Karpas-422 (cell line): ENCODE data around the gene POU3F3. TPM values are rescaled to one million over a fixed set of nuclear protein-coding genes. Genes with fewer than 3 reads are reported as not detected.

ENCODE experiments used
- DNase-seq: peaks from one replicate; pipeline ENCODE4 v3.0.0-alpha.2; 2015
- H2AFZ ChIP-seq: fragments of 200-600 bp; sonication (generic); 2 replicates; pipeline ENCODE4 v1.6.1; 2014; ENCODE audit warnings: antibody characterized with exemption, low read length, mixed read lengths
- H3K27ac ChIP-seq: fragments of 200-600 bp; sonication (generic); 2 replicates; pipeline ENCODE4 v1.5.1; 2014; ENCODE audit warnings: mild to moderate bottlenecking, low read length, moderate library complexity
- H3K27me3 ChIP-seq: fragments of 200-600 bp; sonication (generic); 2 replicates; pipeline ENCODE4 v1.6.1; 2014; ENCODE audit warnings: low read length, mixed read lengths
- H3K36me3 ChIP-seq: fragments of 200-600 bp; sonication (generic); 2 replicates; pipeline ENCODE4 v1.6.1; 2014; ENCODE audit warnings: low read length, mixed read lengths; ENCODE audit not compliant: insufficient read depth
- H3K4me1 ChIP-seq: fragments of 200-600 bp; sonication (generic); 2 replicates; pipeline ENCODE4 v1.6.1; 2014; ENCODE audit warnings: mild to moderate bottlenecking, low read length, mixed read lengths
- H3K4me2 ChIP-seq: fragments of 200-600 bp; sonication (generic); 2 replicates; pipeline ENCODE4 v1.6.1; 2014; ENCODE audit warnings: low read length, low read depth, mild to moderate bottlenecking; ENCODE audit not compliant: poor library complexity, severe bottlenecking
- H3K4me3 ChIP-seq: fragments of 200-600 bp; sonication (generic); 2 replicates; pipeline ENCODE4 v1.5.1; 2014; ENCODE audit warnings: mild to moderate bottlenecking, antibody characterized with exemption, low read length, mixed read lengths
- H3K79me2 ChIP-seq: fragments of 200-600 bp; sonication (generic); 2 replicates; pipeline ENCODE4 v1.6.1; 2014; ENCODE audit warnings: mild to moderate bottlenecking, low read length, mixed read lengths
- H3K9ac ChIP-seq: fragments of 200-600 bp; sonication (generic); 2 replicates; pipeline ENCODE4 v1.6.0; 2014; ENCODE audit warnings: low read length
- H3K9me2 ChIP-seq: fragments of 200-600 bp; sonication (generic), shearing (Covaris generic); replicated peaks from 2 replicates; pipeline ENCODE4 v1.6.0; 2014; ENCODE audit warnings: mild to moderate bottlenecking, low read length, moderate library complexity; ENCODE audit not compliant: insufficient read depth
- H3K9me3 ChIP-seq: fragments of 300-700, 200-600 bp; sonication (generic); 2 replicates; pipeline ENCODE4 v1.6.1; 2014; ENCODE audit warnings: low read length, mixed read lengths
- H4K20me1 ChIP-seq: fragments of 200-600 bp; sonication (generic); 2 replicates; pipeline ENCODE4 v1.6.1; 2014; ENCODE audit warnings: mild to moderate bottlenecking, antibody characterized with exemption, low read length, low read depth; ENCODE audit not compliant: insufficient read depth
- total RNA-seq: library from RNA; depleted of rRNA; stranded (reverse); fragments of >200 nt; shearing (Covaris generic); gene quantifications from 2 replicates; pipeline ENCODE4 v1.2.3, GENCODE V29; 2014; ENCODE audit warnings: low replicate concordance

Gene POU3F3
- total RNA-seq, 1 experiment from 2014 or later, result not detected

DNA sequence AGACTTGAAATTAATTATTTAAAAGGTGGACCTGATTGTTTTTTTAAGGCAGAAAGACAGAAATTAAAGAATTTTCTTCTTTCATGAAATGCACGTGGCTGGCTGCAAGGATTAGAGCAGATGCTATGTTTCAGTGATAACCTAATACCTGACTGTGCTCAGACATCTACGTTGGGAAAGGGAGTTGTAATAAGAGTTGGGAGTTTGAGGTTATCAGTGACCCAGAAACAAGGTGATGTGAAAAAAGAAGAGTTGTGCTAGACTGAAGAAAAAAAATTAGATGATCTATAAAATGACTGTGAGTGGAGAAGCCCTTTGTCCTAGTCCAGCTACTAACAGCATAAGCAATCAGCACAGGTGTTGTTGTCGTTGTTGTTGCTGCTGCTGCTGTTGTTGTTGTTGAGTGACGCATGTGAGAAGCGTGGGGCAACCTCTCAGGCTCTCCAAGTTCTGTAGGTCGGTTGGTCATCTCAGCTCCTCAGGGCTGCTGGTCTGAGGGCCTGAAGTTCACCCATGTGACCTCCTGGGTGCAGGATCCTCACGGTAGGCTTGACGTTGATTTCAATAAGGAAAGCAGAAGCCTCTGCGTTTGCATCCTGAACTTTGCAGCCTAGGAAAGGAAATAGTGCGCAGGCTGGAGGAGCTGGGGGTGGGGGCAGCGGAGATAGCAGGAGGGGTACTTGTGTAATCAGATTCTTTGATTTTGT lies 7.6 kb downstream of the POU3F3 start:
- Histone ChIP-seq H3K4me3 (no peak overlapping the region), H3K36me3 (no peaks in the 10 kb centered on the region), H3K27ac (no peak overlapping the region), H3K9ac (no peak overlapping the region), H3K9me3 (no peaks in the 10 kb centered on the region), H3K4me2 (no peak overlapping the region), H3K79me2 (no peaks in the 10 kb centered on the region), H3K27me3 (no peaks in the 10 kb centered on the region), H4K20me1 (no peaks in the 10 kb centered on the region), H3K4me1 (no peaks in the 10 kb centered on the region), H2AFZ (no peak overlapping the region), H3K9me2 (no peaks in the 10 kb centered on the region)
- no peak for DNase-seq

DNA sequence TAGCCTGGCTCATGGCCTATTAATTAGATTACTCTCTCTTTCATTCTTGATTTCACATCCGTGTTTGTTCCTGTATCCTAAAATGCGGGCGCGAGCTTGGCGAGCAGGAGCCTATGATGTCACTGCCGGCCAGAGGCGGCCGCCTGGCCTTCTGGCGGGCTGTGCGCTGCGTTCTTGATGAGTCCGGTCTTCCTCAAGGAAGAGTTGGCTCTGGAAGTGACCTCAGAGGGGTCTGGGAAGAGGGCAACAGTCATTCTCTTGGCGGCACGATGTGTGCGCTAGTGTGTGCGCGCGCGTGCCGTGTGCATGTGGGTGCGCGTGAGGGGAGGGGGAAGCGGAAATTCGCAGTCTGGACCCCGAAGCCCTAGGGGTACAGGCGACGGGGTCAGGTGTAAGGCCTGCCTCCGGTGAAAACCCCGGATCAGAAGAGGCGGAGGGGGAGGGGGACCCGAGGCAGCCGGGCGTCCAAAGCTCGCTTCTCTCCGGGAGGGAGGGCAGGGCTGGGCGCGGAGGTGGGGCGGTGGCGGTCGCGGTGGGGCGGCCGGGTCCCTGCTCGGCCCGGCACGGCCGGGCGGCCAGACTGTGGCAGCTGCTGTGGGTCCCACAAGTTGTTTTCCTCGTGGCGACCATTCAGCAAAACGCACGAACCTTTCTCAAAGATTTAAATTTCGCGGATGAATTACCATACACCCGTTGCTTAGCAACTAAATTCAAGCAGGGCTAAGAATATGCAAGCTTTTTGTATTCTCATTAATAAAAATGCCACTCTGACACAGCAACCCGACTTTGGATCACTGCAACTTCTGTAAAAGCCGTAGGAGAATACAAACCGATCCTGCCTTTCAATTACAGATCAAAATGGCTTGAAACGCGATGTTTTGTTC lies 8.4 kb downstream of the POU3F3 start:
- no peaks in the 10 kb centered on the region for H3K4me1 ChIP-seq
- no peaks in the 10 kb centered on the region for H3K9me3 ChIP-seq
- H3K4me2 ChIP-seq, result no peak overlapping the region
- no peak overlapping the region for H3K9ac ChIP-seq
- DNase-seq, result no peak
- no peak overlapping the region for H2AFZ ChIP-seq
- no peaks in the 10 kb centered on the region for H3K36me3 ChIP-seq
- H3K27me3 ChIP-seq, result no peaks in the 10 kb centered on the region
- no peak overlapping the region for H3K4me3 ChIP-seq
- H3K9me2 ChIP-seq, result no peaks in the 10 kb centered on the region
- no peaks in the 10 kb centered on the region for H4K20me1 ChIP-seq
- H3K79me2 ChIP-seq, result no peaks in the 10 kb centered on the region
- no peak overlapping the region for H3K27ac ChIP-seq

DNA sequence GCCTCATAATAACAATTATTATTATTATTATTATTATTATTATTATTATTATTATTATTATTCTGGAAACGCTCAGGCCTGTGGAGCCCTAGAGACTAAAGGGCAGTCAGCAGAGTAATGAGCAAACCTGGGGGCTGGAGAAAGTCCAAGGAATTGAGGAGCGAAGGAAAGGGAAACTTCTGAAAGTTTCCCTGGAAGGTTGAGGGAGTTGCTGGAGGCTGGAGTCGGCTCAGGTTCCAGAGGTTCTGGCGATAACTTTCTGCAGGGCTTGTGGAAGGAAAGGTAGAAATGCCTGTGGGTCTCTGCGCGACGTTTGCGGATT lies 9.2 kb downstream of the POU3F3 start:
- Histone ChIP-seq H4K20me1 (no peaks in the 10 kb centered on the region), H3K27ac (no peak overlapping the region), H3K4me2 (no peak overlapping the region), H3K9me2 (no peaks in the 10 kb centered on the region), H3K4me1 (no peaks in the 10 kb centered on the region), H3K79me2 (no peaks in the 10 kb centered on the region), H3K4me3 (no peak overlapping the region), H2AFZ (no peak overlapping the region), H3K9me3 (no peaks in the 10 kb centered on the region), H3K36me3 (no peaks in the 10 kb centered on the region), H3K27me3 (no peaks in the 10 kb centered on the region), H3K9ac (no peak overlapping the region)
- no peak for DNase-seq

DNA sequence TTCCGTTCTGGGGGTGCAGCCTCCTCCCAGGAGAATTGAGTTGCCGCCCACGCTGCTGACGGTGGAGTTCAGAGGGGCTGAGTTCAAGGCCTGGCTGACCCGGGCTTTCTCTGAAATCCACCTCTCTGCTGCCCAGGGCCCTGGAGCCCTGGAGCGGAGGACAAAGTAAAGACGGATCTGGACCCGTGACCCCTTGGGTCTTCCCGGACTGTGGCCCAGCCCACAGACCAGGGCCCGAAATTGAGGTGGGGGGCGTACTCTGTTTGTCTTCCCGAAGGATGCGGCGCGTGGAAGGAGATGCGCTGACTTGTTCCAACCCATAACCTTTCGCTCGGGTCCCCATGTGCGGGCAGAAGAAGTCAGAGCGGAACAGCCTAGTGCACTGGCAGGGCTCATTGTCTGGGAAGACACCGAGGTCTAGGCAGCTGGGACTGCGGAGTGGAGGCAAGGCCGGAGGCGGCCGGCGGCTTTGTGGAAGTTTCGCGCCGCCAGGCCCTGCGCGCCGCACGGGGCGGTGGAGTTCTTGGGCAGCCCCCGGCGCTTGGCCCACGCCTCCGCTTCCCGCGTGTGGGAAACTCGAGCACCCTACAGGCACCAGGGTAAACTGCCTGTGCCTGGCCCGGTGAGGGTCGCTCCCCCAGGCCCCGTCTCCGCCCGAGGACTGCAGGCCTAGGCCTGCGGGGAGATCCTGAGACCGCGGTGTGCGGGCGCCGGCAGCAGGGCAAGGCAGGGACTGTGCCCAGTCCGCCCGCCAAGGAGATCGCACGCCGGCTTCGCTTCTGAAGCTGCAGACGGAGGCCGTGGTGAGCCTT lies 9.8 kb downstream of the POU3F3 start:
- no peak overlapping the region for H2AFZ ChIP-seq
- H3K4me1 ChIP-seq, result no peaks in the 10 kb centered on the region
- no peaks in the 10 kb centered on the region for H4K20me1 ChIP-seq
- H3K4me3 ChIP-seq, result no peak overlapping the region
- no peaks in the 10 kb centered on the region for H3K27me3 ChIP-seq
- no peak overlapping the region for H3K27ac ChIP-seq
- no peak overlapping the region for H3K4me2 ChIP-seq
- H3K9me2 ChIP-seq, result no peaks in the 10 kb centered on the region
- H3K9ac ChIP-seq, result no peak overlapping the region
- no peaks in the 10 kb centered on the region for H3K79me2 ChIP-seq
- no peak for DNase-seq
- H3K9me3 ChIP-seq, result no peaks in the 10 kb centered on the region
- no peaks in the 10 kb centered on the region for H3K36me3 ChIP-seq

DNA sequence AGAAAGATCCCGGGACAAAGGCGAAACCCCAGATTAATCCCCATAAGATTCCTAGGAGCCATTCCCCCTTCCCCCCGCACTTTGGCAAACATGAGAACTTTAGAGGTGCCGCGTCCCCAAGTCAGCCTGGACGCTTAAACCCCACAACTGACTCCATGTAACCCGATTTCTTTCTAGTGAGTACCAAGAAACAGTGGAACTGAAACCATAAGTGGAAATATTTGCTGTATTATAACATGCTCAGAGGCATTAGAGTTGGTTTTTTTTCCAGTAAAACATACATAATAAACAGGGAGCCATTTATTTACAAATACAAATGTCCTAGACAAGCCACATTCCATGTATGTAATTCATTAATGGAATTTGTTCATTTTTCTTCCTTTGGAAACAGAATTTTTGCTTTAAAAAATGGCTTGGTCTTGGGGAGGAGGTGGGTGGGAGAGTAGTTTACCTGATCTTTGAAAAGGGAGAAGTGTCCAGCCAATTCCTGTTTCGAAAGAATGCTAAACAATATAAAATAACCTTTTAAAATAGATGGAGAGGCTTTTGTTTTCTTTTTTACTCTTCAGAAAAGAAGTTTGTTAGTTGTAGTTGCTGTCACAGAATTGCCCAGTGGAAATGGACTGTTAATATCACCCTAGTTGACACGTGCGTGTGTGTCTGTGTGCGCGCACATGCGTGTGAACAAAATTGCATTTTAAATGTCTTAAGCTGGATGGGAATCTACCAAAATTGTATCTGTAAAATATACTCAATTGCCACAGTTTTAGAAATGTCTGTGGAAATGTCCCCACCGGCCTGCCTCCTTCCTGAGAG lies 10.6 kb downstream of the POU3F3 start:
- no peak for DNase-seq

DNA sequence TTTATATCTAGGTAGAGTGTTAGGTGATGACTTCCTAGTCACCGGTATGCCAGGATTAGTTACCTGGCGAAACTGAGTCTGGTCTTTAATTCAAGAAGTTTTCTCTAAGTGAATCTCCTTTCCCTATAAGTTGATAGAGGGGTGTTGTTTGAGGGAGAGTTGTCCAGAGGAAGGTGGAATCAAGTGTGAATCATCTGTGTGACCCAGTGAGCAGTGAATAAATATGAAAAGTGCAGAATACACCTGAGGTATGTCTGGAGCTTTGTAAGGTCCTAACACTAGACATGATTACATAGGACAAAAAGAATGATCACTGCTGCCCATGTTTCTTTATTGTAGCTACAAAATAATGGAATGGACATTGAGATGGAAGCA lies 11.2 kb downstream of the POU3F3 start:
- Histone ChIP-seq H4K20me1 (no peaks in the 10 kb centered on the region), H3K9ac (no peak overlapping the region), H3K4me3 (no peak overlapping the region), H2AFZ (no peak overlapping the region), H3K27me3 (no peaks in the 10 kb centered on the region), H3K9me3 (no peaks in the 10 kb centered on the region), H3K27ac (no peak overlapping the region), H3K9me2 (no peaks in the 10 kb centered on the region), H3K4me1 (no peaks in the 10 kb centered on the region), H3K36me3 (no peaks in the 10 kb centered on the region), H3K4me2 (no peak overlapping the region), H3K79me2 (no peaks in the 10 kb centered on the region)
- DNase-seq, result no peak

More for the DNA sequence above, 10.6 kb downstream of the POU3F3 start:
- Histone ChIP-seq H3K4me1 (no peaks in the 10 kb centered on the region), H4K20me1 (no peaks in the 10 kb centered on the region), H3K36me3 (no peaks in the 10 kb centered on the region), H3K9me3 (no peaks in the 10 kb centered on the region), H3K4me3 (no peak overlapping the region), H3K4me2 (no peak overlapping the region), H3K9me2 (no peaks in the 10 kb centered on the region), H3K27ac (no peak overlapping the region), H3K9ac (no peak overlapping the region), H3K79me2 (no peaks in the 10 kb centered on the region), H2AFZ (no peak overlapping the region), H3K27me3 (no peaks in the 10 kb centered on the region)

DNA sequence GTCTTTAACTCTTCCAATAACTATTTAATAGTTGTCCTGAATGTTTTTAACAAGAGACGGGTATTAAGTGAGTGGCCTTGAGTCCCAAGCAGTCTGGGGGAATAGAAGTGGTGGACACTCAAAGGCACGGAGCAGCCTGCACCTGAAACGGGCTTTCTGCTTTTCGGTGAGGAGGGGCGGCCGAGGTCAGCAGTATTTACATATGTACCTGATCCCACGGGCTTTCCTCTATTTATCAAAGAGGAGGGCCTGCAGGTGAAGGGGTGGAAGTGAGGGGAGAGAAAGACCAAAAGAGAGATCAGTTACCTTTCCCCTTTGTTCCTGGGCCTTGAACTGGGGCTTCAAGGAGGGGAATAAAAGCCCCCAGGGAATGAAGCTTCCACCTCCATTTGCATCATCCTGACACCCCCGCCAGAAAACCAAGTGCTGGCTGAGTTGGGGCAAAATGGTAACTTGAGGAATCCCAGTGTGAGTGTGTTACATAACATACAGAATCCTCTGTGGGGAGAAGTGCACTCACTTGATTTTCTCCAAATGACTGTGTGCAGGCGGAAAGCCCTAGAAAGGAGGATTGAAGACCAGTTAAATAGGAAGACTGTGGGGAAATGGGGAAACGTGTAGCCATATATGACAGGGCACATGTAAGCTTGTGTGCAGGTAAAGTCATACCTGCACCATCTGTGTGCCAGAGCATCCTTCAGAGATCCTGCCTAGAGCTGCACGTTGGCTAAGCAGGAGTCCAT lies 12.4 kb downstream of the POU3F3 start:
- Histone ChIP-seq H3K27me3 (no peaks in the 10 kb centered on the region), H3K4me1 (no peaks in the 10 kb centered on the region), H3K27ac (no peak overlapping the region), H3K4me3 (no peak overlapping the region), H3K9ac (no peak overlapping the region), H3K9me3 (no peaks in the 10 kb centered on the region), H2AFZ (no peak overlapping the region), H3K4me2 (no peak overlapping the region), H4K20me1 (no peaks in the 10 kb centered on the region), H3K79me2 (no peaks in the 10 kb centered on the region), H3K9me2 (no peaks in the 10 kb centered on the region), H3K36me3 (no peaks in the 10 kb centered on the region)
- DNase-seq, result no peak
